ENCODE data around the gene HAO2. TPM values are rescaled to one million over a fixed set of nuclear protein-coding genes. Genes with fewer than 3 reads are reported as not detected.

HAO2 gene
- total RNA-seq, 3 donors from 2014 or later (not counting 1 experiment from before 2014, with no cell fraction given) = not detected

DNA sequence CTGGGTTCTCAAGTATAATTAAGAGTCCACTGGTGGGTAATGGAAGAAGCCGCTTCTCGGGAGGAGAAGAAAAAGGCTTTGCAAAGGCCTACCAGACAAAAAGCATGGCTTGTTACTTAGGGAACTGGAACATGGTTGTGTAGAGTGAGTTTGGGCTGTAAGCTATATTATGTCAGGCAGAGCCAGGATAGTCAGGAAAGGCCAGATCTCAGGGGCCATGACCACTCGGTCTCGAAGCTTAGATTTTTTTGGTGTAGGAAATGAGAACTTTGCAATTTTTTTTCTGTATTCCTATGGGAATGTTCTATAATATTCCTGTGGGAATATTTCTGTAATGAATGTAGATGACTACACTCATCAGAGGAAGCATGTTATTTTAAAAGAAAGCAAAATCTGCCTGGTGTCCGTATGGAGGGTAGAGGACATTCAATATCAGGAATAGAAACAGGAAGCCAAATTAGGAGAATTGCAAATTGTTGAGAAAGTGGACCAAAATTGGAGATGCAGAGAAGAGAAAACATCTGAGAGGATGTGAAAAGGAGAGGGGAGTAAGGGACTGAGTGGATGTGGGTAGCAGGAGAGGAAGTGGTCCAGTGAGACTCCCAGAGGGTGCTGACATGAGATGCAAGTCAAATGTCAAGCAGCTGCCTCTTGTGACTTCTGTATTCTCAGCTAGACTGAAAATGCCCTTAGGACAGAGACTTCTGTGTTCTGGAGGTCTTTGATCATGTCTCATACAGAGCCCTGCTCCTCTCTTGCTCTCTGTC is 45.2 kb upstream of the HAO2 start:
- no peaks in the 10 kb centered on the region for H3K9me3 ChIP-seq (ENCODE audit: control insufficient read depth, insufficient read depth, low read length)
- intact Hi-C loops (cut with micrococcal nuclease) = no loop called here
- no peaks in the 10 kb centered on the region for H3K9me3 Mint-ChIP-seq
- no peak overlapping the region for H3K4me3 ChIP-seq (ENCODE audit: low read length)
- peak in 1 of 3 donors; percentile 46 for ATAC-seq
- H3K36me3 ChIP-seq (ENCODE audit: control insufficient read depth, insufficient read depth, low read length) = no peaks in the 10 kb centered on the region
- H3K4me1 ChIP-seq (ENCODE audit: control insufficient read depth, insufficient read depth, low read length) = peaks cover 12% of the 10 kb centered on the region
- TF ChIP-seq, protein P1, sequence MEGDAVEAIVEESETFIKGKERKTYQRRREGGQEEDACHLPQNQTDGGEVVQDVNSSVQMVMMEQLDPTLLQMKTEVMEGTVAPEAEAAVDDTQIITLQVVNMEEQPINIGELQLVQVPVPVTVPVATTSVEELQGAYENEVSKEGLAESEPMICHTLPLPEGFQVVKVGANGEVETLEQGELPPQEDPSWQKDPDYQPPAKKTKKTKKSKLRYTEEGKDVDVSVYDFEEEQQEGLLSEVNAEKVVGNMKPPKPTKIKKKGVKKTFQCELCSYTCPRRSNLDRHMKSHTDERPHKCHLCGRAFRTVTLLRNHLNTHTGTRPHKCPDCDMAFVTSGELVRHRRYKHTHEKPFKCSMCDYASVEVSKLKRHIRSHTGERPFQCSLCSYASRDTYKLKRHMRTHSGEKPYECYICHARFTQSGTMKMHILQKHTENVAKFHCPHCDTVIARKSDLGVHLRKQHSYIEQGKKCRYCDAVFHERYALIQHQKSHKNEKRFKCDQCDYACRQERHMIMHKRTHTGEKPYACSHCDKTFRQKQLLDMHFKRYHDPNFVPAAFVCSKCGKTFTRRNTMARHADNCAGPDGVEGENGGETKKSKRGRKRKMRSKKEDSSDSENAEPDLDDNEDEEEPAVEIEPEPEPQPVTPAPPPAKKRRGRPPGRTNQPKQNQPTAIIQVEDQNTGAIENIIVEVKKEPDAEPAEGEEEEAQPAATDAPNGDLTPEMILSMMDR (IDR thresholded peaks at IDR 0.05) = no peak
- no peak overlapping the region for H3K27ac ChIP-seq (ENCODE audit: low read length)
- DNase-seq = no peak
- peaks cover 33 to 40% of the 10 kb centered on the region in 2 donors for H3K4me1 Mint-ChIP-seq
- no peaks in the 10 kb centered on the region for H3K27me3 Mint-ChIP-seq (ENCODE audit: low read depth in 2 of 2)
- H3K27me3 ChIP-seq (ENCODE audit: control insufficient read depth, insufficient read depth, low read length) = no peaks in the 10 kb centered on the region
- no peak overlapping the region for H3K4me3 Mint-ChIP-seq
- no peaks in the 10 kb centered on the region for H3K36me3 Mint-ChIP-seq
- WGBS (ENCODE audit: insufficient coverage) = 87% methylated on average over 5 of the region's 5 CpGs
- H3K27ac Mint-ChIP-seq = no peak overlapping the region

DNA sequence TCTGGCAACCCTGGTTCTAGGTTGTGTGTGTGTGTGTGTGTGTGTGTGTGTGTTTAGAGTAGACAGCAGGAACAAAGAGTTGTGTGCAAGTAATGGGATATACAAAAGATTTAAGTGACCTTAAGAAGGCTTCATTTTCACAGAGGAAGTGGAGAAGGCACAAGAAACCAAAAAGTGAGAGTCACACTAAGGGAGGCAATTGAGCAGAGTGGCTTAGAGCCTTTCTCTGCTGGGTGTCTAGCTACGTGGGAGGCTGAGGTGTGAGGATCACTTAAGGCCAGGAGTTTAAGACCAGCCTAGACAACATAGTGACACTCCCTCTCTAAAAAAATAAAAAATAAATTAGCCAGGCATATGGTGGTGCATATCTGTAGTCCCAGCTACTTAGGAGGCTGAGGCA is 44.4 kb upstream of the HAO2 start:
- Mint-ChIP-seq H3K36me3 (no peaks in the 10 kb centered on the region), H3K4me1 (peaks cover 33 to 40% of the 10 kb centered on the region in 2 donors), H3K9me3 (no peaks in the 10 kb centered on the region), H3K27me3 (ENCODE audit: low read depth in 2 of 2) (no peaks in the 10 kb centered on the region), H3K27ac (no peak overlapping the region), H3K4me3 (peak overlapping the region; percentile 28)
- peaks cover 12% of the 10 kb centered on the region for H3K4me1 ChIP-seq (ENCODE audit: control insufficient read depth, insufficient read depth, low read length)
- H3K4me3 ChIP-seq (ENCODE audit: low read length) = no peak overlapping the region
- H3K36me3 ChIP-seq (ENCODE audit: control insufficient read depth, insufficient read depth, low read length) = no peaks in the 10 kb centered on the region
- no peak overlapping the region for H3K27ac ChIP-seq (ENCODE audit: low read length)
- WGBS (ENCODE audit: insufficient coverage) = no CpG with 5 or more reads among the region's 1 CpG
- TF ChIP-seq, protein P1 (IDR thresholded peaks at IDR 0.05) = no peak
- no peaks in the 10 kb centered on the region for H3K9me3 ChIP-seq (ENCODE audit: control insufficient read depth, insufficient read depth, low read length)
- intact Hi-C loops (cut with micrococcal nuclease) = no loop called here
- H3K27me3 ChIP-seq (ENCODE audit: control insufficient read depth, insufficient read depth, low read length) = no peaks in the 10 kb centered on the region
- DNase-seq = no peak
- ATAC-seq = peak in 2 of 3 donors; percentile 35 to 60

DNA sequence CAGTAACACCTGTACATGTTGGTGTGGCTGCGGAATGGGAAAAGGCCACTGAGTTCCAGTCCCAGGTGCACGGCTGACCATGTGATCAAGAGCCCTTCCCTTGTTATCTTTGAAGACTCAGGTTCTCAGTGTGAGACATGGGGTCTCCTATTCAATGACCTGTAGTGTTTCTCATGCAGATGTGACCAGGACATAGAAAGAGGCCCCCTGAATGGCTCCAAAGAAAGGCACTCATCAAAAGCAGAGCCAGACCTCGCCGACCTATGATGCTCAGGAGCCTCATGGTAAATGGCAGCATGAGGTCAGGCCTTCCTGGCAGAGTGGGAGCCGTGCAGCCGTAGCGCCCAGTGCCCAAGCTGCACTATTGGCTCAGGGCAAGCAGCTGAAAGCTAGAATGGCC is 42.3 kb upstream of the HAO2 start:
- WGBS (ENCODE audit: insufficient coverage) = 98% methylated on average over 7 of the region's 7 CpGs
- Histone ChIP-seq H3K27me3 (ENCODE audit: control insufficient read depth, insufficient read depth, low read length) (no peaks in the 10 kb centered on the region), H3K27ac (ENCODE audit: low read length) (no peak overlapping the region), H3K36me3 (ENCODE audit: control insufficient read depth, insufficient read depth, low read length) (no peaks in the 10 kb centered on the region), H3K4me3 (ENCODE audit: low read length) (no peak overlapping the region), H3K4me1 (ENCODE audit: control insufficient read depth, insufficient read depth, low read length) (peaks cover 12% of the 10 kb centered on the region), H3K9me3 (ENCODE audit: control insufficient read depth, insufficient read depth, low read length) (no peaks in the 10 kb centered on the region)
- Mint-ChIP-seq H3K36me3 (no peaks in the 10 kb centered on the region), H3K27me3 (ENCODE audit: low read depth in 2 of 2) (no peaks in the 10 kb centered on the region), H3K4me1 (peaks cover 33 to 40% of the 10 kb centered on the region in 2 donors), H3K9me3 (no peaks in the 10 kb centered on the region), H3K27ac (no peak overlapping the region), H3K4me3 (peak overlapping the region; percentile 89)
- intact Hi-C loops (cut with micrococcal nuclease) = no loop called here
- TF ChIP-seq, protein P1 (IDR thresholded peaks at IDR 0.05) = no peak
- DNase-seq = no peak
- ATAC-seq = no peak

DNA sequence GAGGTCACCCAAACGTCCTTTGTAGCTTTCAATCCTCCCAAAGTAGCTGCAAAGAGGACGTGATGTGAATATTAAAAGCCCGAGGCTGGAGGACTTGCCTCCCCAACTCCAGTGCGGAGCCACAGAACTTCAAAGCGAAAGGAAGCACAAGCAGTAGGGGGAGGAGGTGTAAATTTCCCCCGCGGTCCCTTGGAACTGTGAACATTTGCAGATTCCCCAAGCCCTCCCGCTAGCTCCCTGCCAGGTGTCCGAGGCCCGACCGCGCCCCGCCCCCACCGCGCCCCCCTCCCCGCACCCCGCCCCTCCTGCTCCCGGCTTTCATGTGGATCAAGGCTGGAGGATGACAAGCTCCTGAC is 41.5 kb upstream of the HAO2 start:
- Histone ChIP-seq H3K27ac (ENCODE audit: low read length) (no peak overlapping the region), H3K4me1 (ENCODE audit: control insufficient read depth, insufficient read depth, low read length) (peaks cover 12% of the 10 kb centered on the region), H3K9me3 (ENCODE audit: control insufficient read depth, insufficient read depth, low read length) (no peaks in the 10 kb centered on the region), H3K27me3 (ENCODE audit: control insufficient read depth, insufficient read depth, low read length) (no peaks in the 10 kb centered on the region), H3K36me3 (ENCODE audit: control insufficient read depth, insufficient read depth, low read length) (no peaks in the 10 kb centered on the region), H3K4me3 (ENCODE audit: low read length) (peak overlapping the region; percentile 31)
- Mint-ChIP-seq H3K4me1 (peaks cover 33 to 40% of the 10 kb centered on the region in 2 donors), H3K27me3 (ENCODE audit: low read depth in 2 of 2) (no peaks in the 10 kb centered on the region), H3K9me3 (no peaks in the 10 kb centered on the region), H3K4me3 (peak overlapping the region; percentile 89), H3K36me3 (no peaks in the 10 kb centered on the region), H3K27ac (peak overlapping the region in 1 of 2 donors; percentile 44)
- 4% methylated on average over 6 of the region's 18 CpGs for WGBS (ENCODE audit: insufficient coverage)
- intact Hi-C loops (cut with micrococcal nuclease) = no loop called here
- TF ChIP-seq, protein P1 (IDR thresholded peaks at IDR 0.05) = no peak
- peak in 1 of 3 donors; percentile 44 for ATAC-seq
- peak in 1 of 2 donors; percentile 26 for DNase-seq

Measured in natural killer cell (primary cell).